Stimulated activated CD4-positive, alpha-beta T cell treated with anti-CD3 and anti-CD28 coated beads, Interleukin-15, amount 100 ng/mL, for 48 hours (primary cell): ENCODE results near the gene GFOD2.

Experiments used
- DNase-seq, 2 donors: peaks; one replicate each; pipeline ENCODE4 v3.0.0-alpha.2; 2020; ENCODE audit warnings: low read depth in 2 of 2

GFOD2 gene

DNA sequence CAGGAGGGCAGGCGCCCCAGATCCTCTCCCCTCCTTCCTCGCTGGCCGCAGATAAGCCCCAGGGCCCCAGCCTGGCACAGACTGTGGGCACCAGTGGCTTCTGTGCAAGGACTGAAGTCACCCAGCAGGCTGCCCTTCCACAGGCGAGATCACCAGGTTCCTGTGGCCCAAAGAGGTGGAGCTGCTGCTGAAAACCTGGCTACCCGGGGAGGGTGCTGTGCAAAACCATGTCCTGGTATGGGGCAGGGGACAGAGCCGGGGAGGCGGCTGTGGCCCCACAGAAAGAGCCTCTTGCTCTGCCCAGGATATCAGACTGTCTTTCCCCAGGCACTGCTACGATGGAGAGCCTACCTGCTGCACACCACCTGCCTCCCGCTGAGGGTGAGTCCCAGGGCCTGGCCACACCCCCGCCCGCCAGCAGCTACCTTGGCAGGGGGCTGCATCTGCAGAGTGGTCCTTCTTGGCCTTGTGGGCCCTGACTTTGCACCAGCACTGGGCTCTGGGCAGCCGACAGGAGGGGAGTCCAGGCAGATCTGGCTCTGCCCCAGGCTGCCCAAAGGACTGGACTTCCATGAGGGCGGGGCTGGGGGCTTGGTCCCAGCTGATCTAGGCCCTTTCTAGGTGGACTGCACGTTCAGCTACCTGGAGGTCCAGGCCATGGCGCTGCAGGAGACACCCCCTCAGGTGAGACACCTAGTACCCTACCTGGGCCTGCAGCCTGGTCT lies 73.6 kb downstream of the GFOD2 start:
- no peak for DNase-seq

DNA sequence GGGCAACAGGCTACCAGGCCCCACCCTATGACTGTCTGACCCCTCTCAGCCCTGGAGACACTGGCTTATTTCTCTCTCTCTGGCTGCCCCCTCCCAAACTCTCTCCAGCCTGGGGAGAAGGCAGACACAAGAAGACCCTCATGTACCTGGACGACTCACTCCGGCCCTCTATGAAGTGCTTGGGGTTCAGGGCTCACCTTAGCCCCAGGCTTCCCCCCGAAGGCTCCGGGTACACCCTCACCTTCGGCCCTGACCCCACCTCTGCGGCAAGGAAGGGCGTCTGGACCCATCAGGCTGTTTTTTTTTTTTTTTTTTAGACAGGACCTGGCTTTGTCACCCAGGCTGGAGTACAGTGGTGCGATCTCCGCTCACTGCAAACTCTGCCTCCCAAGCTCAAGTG lies 75.1 kb downstream of the GFOD2 start:
- DNase-seq = no peak

DNA sequence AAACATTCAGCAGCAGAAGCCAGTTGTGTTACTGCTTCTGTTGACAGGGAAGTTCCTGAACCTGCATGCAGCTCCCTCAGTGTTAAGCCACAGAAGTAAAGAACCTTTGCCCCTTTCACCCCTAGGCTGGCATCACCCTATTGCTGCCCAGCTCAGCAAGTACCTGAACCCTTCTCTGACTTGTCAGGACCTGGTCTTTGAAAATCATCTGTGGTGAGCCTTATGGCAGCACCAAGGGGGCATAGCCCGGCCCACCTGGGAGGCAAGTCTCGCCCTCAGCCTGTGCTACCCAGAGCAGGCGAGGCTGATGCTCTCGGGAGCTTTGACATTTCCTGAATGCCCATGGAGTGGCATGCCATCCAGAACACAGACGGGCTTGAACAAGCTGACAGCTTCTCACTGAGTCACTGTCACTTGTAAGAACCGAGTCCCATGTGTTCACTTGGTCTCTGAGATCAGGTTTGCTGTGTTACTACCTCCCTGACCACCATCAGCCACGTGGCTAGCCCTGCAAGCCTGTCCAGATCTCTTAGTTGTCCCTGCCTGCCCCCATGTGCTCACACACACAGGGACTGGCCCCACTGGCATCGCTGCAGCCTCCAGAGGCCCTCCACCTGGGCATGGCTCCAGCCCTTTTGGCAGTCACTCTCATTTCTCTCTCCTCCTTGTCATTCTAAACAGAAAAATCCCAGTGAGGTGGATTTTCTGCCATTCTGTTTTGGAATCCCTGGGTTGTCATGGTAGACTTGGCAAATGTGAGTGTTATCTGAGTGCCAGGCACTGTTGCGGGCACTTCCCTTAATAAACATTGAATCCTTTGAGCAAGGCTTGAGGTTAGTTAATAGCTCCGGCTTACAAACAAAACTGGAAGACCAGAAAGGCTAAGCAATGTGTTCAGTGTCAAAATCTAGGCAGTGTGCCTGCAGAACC lies 77.1 kb downstream of the GFOD2 start:
- no peak for DNase-seq

DNA sequence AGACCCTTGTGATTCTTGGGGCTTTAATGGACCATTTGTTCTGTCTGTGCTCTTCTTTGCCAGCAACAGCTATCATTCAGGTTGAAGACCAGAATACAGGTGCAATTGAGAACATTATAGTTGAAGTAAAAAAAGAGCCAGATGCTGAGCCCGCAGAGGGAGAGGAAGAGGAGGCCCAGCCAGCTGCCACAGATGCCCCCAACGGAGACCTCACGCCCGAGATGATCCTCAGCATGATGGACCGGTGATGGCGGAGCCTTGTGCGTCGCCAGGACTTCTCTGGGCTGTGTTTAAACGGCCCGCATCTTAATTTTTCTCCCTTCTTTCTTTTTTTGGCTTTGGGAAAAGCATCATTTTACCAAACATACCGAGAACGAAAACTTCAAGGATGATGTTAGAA lies 81.5 kb downstream of the GFOD2 start:
- DNase-seq = no peak

DNA sequence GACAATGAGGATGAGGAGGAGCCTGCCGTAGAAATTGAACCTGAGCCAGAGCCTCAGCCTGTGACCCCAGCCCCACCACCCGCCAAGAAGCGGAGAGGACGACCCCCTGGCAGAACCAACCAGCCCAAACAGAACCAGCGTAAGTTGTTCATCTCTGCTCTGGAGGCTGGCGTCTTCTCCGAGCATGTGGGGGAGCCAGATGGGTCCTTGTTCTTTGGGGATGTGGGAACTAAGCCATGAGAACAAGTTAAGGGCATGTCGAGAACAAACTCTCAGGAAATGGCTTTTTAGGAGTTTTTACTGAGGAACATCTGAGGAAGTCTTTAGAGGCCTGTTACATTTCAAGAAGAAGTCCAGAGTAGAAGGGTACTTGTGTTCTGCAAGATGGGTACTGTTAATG lies 82.4 kb downstream of the GFOD2 start:
- DNase-seq = no peak

DNA sequence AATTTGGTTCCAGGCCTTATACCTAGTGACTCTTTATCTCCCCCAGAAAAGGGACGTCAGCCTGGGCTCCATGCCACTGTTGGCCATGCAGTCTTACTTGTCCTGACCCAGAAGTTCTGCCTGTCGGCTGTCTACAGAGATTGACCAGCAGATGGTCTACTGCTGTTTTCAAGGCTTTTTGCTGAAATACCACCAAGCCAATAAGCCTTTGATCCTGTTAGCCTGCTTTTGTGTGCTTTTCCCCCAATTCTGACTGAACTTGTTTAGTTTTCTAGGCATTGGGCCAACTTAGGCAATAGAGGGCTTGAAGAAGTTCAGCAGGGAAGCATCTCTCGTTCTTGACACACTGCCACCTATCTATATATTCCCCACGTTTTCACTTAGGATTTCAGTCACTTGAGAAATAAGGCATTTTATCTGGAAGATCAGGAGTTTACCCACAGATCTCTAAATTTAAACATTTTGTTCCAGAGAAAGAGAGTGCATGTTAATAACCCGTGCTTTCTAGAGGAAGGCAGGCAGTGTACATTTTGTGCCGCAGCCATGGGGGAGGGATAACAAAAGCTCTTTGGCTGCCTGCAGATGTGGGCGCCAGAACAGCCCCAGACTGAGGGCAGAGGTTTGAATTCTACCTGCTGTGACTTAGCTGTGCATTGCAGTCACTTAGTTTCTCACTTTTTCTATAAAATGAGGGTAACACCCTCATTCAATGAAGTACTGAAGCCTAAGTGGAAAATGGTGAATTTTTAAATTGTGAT lies 86.5 kb downstream of the GFOD2 start:
- DNase-seq = no peak

DNA sequence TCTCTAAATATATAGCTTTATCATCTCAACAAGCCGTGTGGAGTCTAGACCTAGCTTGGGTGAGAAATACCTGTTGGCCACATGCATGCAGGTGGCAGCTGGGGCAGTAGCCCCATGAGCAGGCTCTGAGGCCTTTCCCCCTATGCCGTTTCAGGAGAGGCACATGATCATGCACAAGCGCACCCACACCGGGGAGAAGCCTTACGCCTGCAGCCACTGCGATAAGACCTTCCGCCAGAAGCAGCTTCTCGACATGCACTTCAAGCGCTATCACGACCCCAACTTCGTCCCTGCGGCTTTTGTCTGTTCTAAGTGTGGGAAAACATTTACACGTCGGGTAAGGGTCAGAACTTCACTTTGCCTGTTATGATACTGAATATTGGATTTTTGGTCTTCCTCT lies 90.9 kb downstream of the GFOD2 start:
- no peak for DNase-seq
